GM13976 (cell line): ENCODE data around the gene SAMD9L.

Experiments
- DNase-seq: peaks from one replicate; pipeline ENCODE4 v3.0.0; 2012; ENCODE audit warnings: low spot score
- in situ Hi-C: fragments of 300-500 bp; cut with MboI; formaldehyde crosslinking; loops from one replicate; pipeline ENCODE4 v1.12.0; 2022; ENCODE audit warnings: low sequenced_read_pairs, mixed read lengths, inconsistent platforms; ENCODE audit not compliant: unreplicated experiment
- TF ChIP-seq, protein P1 (sequence below): IDR thresholded peaks from 2 replicates; pipeline ENCODE4 v1.5.1; 2012; ENCODE audit warnings: borderline replicate concordance, mild to moderate bottlenecking; ENCODE audit not compliant: insufficient read depth; ENCODE audit errors: extremely low read depth, missing control alignments, control extremely low read depth

The SAMD9L gene

DNA sequence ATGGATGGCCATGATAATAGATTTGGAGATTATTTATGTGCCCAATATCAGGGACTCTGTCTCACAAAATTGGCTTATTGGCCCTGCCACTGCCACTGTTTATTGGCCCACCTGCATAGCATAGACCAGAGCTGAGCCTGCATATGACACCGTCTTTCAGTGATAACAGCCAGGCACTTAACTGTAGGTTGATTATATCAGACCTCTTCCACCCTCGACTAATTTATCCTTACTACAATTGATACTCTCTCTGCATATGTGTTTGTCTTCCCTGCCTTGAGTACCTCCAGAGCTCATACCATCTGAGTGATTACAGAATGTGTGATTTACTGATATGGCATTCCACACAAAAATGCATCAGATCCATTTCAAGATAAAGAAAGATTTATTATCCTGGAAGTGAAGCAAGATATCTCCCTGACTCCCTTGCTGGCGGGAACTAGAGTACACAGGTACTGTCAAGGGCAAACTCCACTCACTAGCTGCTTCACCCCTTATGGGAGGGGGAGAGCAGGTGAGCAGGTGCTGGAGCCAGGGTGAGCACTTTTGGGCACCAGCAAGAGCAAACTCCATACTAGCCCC lies 13.1 kb upstream of the SAMD9L start:
- DNase-seq, result no peak
- TF ChIP-seq, protein P1, sequence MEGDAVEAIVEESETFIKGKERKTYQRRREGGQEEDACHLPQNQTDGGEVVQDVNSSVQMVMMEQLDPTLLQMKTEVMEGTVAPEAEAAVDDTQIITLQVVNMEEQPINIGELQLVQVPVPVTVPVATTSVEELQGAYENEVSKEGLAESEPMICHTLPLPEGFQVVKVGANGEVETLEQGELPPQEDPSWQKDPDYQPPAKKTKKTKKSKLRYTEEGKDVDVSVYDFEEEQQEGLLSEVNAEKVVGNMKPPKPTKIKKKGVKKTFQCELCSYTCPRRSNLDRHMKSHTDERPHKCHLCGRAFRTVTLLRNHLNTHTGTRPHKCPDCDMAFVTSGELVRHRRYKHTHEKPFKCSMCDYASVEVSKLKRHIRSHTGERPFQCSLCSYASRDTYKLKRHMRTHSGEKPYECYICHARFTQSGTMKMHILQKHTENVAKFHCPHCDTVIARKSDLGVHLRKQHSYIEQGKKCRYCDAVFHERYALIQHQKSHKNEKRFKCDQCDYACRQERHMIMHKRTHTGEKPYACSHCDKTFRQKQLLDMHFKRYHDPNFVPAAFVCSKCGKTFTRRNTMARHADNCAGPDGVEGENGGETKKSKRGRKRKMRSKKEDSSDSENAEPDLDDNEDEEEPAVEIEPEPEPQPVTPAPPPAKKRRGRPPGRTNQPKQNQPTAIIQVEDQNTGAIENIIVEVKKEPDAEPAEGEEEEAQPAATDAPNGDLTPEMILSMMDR, result no peak
- in situ Hi-C loops, result no loop called here

GRCh38 chr7:93160410-93160809 lies 12.2 kb upstream of the SAMD9L start:
- TF ChIP-seq, protein P1, result no peak
- in situ Hi-C loops, result no loop called here
- no peak for DNase-seq

DNA sequence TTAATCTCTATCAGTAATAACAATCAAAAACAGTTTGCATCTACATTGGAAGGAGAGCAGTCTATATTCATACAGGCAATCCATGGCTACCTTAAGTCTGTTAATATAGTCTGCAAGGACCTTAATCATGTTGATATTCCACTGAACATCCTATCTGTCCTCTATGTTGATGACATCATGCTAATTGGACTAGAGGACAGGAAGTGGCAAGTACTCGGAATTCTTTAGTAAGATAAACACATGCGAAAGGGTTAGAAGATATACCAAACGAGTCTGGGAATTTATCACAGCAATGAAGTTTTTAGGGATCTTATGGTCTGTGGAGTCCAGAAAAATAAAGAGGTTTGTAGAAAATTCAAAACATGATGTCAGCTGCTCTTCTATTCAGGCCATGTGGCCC lies 11.3 kb upstream of the SAMD9L start:
- TF ChIP-seq, protein P1, result no peak
- DNase-seq, result no peak
- in situ Hi-C loops, result no loop called here

- in situ Hi-C loops, result no loop called here
- no peak for DNase-seq
- TF ChIP-seq, protein P1, result no peak
Measured at GRCh38 chr7:93156884-93157283, 8.7 kb upstream of the SAMD9L start.

- DNase-seq, result no peak
- in situ Hi-C loops, result no loop called here
- TF ChIP-seq, protein P1, result no peak
Measured at GRCh38 chr7:93150200-93150835, 2.1 kb upstream of the SAMD9L start.

DNA sequence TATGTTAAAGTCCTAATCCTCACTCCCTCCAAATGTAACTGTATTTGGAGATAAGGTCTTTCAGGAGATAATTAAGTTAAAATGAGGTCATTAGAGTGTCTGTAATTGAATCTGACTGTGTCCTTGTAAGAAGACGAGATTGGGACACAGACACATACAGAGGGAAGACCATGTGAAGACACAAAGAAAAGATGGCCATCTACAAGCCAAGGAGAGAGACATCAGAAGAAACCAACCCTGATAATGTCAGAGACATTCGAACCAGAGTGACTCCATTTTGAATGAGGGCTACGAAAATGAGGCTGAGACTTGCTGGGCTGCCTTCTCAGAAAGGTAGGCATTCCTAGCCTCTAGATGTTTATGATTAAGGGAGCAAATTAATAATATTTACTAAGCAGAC lies 542 bp upstream of the SAMD9L start:
- in situ Hi-C loops, result no loop called here
- TF ChIP-seq, protein P1, result no peak
- DNase-seq, result no peak
